ENCODE measurements around the gene ROR1.

Gene ROR1

DNA sequence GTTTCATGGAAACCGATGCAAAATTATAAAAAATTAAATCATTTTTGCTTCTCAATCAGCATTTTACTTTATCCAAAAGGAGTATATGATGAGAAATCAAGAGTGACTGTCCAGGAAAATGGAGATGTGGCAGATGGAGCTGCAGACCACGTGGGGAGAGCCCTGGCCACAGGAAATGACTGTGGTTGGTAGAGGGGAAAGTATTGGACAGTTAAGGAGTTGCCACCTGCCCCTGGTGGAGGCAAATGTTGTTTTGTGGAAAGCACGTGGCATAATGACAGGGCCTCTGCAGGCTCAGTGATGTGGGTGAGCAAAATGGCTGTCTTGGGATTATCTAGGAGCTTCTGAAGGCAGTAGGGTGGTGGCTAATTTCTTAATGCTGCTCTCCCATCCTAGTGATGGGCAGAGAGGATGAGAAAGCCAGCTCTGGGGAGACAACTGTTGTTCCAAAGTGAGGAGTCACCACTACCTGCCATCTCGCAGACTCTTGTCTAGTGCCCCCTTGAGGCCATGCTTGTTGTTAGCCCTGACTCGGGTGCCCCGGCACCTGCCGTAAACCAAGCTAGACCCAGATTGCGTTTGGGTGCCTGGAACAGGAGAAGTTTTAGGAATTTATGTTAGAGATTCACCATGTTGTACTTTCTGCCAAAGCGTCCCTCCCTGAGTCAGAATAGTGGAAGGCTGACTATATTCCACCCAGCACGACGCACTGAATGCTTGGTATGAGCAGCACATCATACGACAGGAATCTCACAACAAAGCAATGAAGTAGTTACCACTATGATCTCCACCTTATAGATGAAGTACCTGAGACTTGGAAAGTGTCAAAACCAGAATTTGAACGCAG is 144.0 kb downstream of the ROR1 start:
- H3K27ac ChIP-seq = no peak overlapping the region
- no peak overlapping the region for H3K4me3 ChIP-seq

GRCh38 chr1:63918418-63918945 is 144.7 kb downstream of the ROR1 start:
- H3K4me3 ChIP-seq = no peak overlapping the region
- no peak overlapping the region for H3K27ac ChIP-seq

GRCh38 chr1:63920154-63921117 is 146.6 kb downstream of the ROR1 start:
- no peak overlapping the region for H3K27ac ChIP-seq
- H3K4me3 ChIP-seq = no peak overlapping the region

GRCh38 chr1:63921359-63921758 is 147.5 kb downstream of the ROR1 start:
- H3K4me3 ChIP-seq = no peak overlapping the region
- H3K27ac ChIP-seq = no peak overlapping the region

DNA sequence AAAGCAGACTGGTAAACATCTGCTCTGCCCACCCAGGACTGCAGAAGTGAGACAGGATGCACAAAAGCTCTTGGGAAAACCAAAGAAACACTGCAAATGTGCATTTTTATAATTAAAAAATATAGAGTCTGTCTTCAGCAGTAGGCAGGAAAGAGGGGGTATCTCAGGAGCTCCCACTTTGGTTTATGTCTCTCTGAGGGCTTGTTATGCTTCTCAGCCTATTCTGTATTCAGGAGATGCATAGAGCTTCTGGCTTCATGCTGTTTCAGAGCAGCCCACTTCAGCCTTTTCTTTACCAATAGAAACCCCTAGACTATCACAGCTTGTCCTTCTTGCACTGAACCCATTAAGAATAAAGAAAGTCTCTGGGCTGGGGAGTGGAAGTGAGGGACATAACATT is 148.0 kb downstream of the ROR1 start:
- no peak overlapping the region for H3K4me3 ChIP-seq
- H3K27ac ChIP-seq = no peak overlapping the region

DNA sequence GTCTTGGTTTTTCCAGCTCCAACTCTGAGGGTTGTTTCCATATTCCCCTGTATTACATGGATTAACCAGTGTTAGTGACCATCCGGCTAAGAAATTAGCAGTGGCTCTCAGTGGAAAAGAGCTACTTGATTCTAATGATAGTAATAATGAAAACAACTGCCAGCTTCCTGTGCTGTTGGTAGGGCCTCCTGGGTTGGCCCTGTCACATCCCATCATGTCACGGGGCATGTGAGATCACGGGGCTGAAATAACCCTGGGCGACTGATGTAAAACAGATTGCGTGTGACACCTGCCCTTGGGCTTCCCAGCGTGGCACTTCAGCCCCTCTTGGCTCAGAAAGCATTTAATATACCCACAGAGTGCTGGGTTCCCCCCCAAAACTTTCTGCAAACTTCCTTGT is 149.0 kb downstream of the ROR1 start:
- no peak overlapping the region for H3K4me3 ChIP-seq
- H3K27ac ChIP-seq = no peak overlapping the region

GRCh38 chr1:63923302-63923701 is 149.5 kb downstream of the ROR1 start:
- H3K4me3 ChIP-seq = no peak overlapping the region
- H3K27ac ChIP-seq = no peak overlapping the region

DNA sequence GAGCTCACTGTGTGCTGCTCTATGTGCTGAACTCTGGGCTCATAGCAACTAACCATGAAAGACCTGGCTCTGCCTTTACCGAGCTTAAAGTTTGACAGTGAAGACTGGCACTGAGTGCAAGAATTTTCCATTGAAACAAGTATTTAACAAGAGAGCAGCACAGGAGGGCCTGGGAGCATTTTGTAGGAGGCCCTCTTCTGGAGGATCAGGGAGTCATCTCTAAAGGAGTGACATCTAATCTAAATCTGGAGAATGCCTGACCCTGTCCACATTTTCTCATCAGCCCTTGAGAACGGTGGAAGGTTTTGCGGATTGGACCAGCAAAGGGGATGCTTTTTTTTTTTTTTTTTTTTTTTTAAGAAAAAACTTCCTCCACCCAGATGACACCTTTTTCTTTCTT is 150.8 kb downstream of the ROR1 start:
- H3K27ac ChIP-seq = no peak overlapping the region

GRCh38 chr1:63928186-63929105 is 154.6 kb downstream of the ROR1 start:
- H3K27ac ChIP-seq = peak overlapping the region in 2 of 21 experiments; percentile 11 to 51
- H3K4me3 ChIP-seq = no peak overlapping the region

More for the DNA sequence above, 150.8 kb downstream of the ROR1 start:
- no peak overlapping the region for H3K4me3 ChIP-seq

DNA sequence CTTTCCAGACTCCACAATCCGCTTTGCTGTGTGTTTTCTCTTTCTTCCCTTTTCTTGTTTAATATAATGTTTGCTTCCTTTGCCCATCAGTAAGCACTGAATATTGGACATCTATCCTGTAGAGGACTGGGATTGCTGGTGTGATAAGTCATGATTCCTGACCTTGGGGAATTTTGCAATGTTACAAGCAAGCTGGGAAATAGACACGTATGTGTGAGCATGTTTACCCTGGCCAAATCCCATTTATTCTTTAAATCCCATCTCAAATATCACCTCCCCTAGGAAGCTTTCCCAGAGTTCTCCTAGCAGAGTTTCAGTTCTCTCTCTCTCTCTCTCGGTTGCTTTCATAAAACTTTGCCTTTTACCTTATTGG is 155.3 kb downstream of the ROR1 start:
- no peak overlapping the region for H3K27ac ChIP-seq
- no peak overlapping the region for H3K4me3 ChIP-seq

- Histone ChIP-seq H3K27ac (no peak overlapping the region), H3K4me3 (no peak overlapping the region)
These were observed 157.7 kb downstream of the ROR1 start for GRCh38 chr1:63931468-63931867.

DNA sequence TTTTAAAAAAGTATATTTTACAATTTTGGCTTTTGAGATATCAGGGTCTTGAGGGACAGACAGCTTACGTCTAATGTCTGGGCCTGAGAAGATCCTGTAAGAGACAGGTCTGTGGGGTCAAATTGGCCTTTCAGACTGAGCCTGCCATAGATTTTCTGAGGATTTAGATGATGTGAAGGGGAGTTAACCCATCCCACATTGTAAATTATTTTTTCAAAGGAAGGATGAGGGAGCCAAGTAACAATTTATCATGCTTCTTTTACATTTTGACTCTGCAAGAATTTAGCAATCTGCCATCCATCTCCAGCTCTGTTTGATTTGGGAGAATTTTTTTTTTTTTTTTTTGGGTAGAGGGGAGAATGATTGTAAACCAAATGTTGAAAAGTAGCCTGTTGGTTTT is 160.9 kb downstream of the ROR1 start:
- no peak overlapping the region for H3K27ac ChIP-seq
- no peak overlapping the region for H3K4me3 ChIP-seq

- no peak overlapping the region for H3K4me3 ChIP-seq
- no peak overlapping the region for H3K27ac ChIP-seq
These were observed 161.3 kb downstream of the ROR1 start for GRCh38 chr1:63935143-63935542.

- Histone ChIP-seq H3K4me3 (no peak overlapping the region), H3K27ac (no peak overlapping the region)
These were observed 161.7 kb downstream of the ROR1 start for GRCh38 chr1:63935553-63935952.

- H3K27ac ChIP-seq = no peak overlapping the region
These were observed 162.5 kb downstream of the ROR1 start for GRCh38 chr1:63936276-63936675.

DNA sequence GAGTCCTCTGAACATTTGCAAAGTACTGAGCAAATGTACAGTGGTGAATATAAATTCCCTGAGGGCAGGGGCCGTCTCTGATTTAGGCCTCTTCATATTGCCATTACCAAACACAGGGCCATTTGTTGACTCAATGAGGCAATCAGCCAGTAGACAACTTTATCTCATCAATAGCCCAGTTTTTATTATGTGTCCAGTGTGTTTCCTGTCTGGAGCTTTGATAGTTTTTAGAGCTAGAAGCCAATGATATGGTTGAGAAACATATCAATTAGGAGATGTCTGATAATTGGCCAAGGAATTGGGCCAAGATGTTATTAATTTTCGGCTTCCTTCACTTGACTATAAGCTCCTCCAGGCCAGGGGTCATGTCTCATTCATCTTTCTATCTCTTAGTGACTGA is 163.0 kb downstream of the ROR1 start:
- Histone ChIP-seq H3K27ac (no peak overlapping the region), H3K4me3 (no peak overlapping the region)

More at GRCh38 chr1:63936276-63936675, 162.5 kb downstream of the ROR1 start:
- no peak overlapping the region for H3K4me3 ChIP-seq

- H3K27ac ChIP-seq = no peak overlapping the region
These were observed 163.7 kb downstream of the ROR1 start for GRCh38 chr1:63937461-63938022.

DNA sequence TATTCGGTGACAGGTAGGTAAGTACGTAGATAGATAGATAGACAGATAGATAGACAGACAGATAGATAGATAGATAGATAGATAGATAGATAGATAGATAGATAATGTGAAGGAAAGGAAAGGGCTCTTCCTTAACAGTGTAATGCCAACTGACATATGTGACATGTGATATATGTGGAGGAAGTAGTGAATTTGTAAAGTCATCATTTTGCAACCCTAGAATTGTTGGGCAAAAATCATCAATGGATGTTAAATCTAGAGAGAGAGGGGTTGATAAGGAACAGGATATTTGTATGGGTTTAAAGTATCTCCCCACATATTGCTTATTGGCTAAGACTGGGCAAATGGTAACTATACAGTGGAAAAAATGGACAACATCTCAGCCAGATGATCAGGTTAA is 166.6 kb downstream of the ROR1 start:
- Histone ChIP-seq H3K27ac (no peak overlapping the region), H3K4me3 (no peak overlapping the region)

More at GRCh38 chr1:63937461-63938022, 163.7 kb downstream of the ROR1 start:
- no peak overlapping the region for H3K4me3 ChIP-seq

- H3K4me3 ChIP-seq = no peak overlapping the region
- H3K27ac ChIP-seq = no peak overlapping the region
These were observed 169.6 kb downstream of the ROR1 start for GRCh38 chr1:63943393-63943792.

All from skin epidermis (tissue), 12 donors.